Measurements from ENCODE around the gene MFNG. TPM values are rescaled to one million over a fixed set of nuclear protein-coding genes. Genes with fewer than 3 reads are reported as not detected.

Gene MFNG
- total RNA-seq, 1 donor from 2014 or later: 22.3 TPM

DNA sequence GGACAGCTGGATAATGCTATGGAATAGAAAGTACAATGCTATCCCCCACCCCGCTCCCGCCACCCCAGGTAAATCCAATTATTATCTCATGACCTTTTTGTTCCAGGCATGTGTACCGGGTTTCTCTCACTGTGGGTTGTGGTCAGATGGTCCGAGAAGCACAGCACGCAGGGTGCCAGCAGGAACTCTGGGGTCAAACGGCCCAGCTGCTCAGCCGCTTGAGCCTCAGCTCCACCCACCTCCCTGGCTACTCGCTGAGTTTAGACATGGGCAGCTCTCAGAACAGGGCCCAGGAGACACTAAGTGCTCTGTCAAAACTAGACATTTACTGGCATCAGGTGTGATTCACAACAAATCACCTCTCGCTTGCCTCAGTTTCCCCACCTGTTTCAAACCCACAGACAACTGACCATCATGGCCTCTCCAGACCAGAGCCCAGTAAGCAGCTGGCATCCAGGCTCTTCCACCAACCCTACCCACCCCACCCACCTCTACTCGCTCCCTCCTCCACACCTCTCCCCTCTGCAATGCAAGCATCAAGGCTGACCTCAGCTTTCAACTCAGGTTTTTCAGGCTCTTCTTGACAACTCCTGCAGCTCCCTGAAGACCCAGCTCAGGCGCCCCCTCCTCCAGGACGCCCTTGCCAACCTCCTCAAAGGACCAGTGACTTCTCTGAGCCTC lies 13.0 kb upstream of the MFNG start:
- DNase-seq (ENCODE audit: low spot score): no peak
- ATAC-seq: peak; percentile 26
- intact Hi-C loops (cut with DNase I): no loop called here

DNA sequence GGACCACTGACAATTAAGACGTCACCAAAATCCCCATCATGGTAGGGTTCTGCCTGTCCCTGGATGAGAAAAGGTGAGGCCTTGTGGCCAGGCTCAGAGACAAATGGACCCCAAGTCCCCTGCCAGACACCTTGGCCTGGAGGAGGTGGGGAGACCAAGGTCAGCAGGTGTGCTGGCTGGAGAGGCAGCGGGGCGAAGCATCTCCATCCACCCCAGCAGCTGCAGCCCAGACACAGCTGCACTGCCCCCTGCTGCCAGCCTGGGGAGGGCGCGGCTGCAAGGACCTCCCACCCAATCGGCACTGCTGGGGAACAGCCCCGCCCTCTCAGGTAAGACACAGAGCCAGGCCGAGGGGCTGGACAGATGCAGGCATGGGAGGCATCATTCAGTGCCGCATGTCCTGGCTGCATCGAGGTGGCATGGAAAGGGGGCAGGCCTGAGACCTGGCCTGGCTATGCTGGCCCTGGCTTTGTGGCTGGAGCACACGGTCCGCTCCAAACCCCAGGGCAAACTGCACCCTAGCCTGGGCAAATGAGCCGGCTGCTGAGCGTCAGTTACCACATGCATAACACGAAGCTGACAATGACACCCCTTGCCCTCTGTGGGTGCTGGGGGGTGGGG lies 12.2 kb upstream of the MFNG start:
- DNase-seq (ENCODE audit: low spot score): no peak
- ATAC-seq: no peak
- intact Hi-C loops (cut with DNase I): no loop called here

DNA sequence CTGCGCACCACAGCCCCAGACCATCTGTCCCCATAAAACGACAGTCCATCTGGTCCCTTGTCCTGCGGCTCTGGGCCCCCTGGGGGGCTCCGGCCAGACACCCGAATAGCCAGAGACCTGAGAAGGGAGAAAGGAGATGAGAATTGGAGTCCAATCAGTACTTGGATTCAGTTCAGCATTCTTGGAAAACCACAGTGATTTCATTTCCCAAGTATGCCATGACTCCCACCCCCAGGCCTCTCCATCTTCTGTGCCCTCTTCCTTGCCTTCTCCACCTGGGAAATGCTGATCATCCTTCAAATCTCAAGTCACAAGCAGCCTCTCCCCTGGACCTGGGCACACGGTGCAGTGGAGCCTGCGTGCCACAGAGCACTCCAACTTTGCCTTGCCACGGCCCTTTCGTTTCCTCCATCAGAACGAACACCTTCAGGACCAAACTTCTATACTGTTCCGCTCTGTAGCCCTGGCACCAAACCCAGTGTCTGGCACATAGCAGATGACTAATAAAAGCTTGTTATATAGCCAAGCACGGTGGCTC lies 10.9 kb upstream of the MFNG start:
- DNase-seq (ENCODE audit: low spot score) (no peak), ATAC-seq (no peak)
- intact Hi-C loops (cut with DNase I): no loop called here

DNA sequence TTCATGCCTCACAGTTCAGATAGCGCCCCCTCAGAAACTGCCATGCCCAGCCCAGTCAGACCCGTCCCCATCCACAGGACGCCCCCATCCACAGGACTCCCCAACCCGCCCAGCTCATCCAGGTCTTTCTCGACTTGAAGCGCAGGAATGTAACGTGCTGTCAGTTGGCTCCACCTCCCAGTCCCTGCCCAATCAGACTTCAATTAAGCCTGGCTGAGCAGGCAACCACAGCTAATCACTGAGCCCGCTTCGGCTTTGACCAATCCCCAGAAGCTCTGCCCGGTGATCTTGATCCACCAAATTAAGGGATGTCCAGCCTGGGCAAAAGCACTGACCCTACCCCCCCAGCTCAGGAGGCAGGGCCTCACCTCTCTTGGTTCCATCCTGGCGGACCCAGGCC lies 10.5 kb upstream of the MFNG start:
- DNase-seq (ENCODE audit: low spot score) (no peak), ATAC-seq (no peak)
- intact Hi-C loops (cut with DNase I): no loop called here

DNA sequence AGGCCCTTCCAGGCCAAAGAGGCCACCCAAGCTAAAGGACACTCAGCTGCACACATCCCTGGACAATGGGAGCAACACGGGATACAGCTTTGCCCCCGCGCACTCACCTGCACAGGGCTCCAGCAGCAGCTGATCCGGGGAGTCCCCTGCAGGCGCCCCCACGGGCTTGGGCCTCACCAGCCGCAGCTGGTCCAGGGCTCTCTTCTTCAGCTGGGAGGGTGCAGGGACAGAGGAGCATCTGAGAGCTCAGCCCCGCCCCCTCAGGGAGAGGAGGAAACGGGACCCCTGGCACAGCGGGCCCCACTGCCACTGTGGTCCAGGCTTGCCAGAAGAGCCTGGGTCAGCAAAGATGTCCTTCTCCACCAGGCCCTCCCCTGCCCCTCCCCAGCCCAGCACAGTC lies 7.8 kb upstream of the MFNG start:
- DNase-seq (ENCODE audit: low spot score): no peak
- intact Hi-C loops (cut with DNase I): no loop called here

DNA sequence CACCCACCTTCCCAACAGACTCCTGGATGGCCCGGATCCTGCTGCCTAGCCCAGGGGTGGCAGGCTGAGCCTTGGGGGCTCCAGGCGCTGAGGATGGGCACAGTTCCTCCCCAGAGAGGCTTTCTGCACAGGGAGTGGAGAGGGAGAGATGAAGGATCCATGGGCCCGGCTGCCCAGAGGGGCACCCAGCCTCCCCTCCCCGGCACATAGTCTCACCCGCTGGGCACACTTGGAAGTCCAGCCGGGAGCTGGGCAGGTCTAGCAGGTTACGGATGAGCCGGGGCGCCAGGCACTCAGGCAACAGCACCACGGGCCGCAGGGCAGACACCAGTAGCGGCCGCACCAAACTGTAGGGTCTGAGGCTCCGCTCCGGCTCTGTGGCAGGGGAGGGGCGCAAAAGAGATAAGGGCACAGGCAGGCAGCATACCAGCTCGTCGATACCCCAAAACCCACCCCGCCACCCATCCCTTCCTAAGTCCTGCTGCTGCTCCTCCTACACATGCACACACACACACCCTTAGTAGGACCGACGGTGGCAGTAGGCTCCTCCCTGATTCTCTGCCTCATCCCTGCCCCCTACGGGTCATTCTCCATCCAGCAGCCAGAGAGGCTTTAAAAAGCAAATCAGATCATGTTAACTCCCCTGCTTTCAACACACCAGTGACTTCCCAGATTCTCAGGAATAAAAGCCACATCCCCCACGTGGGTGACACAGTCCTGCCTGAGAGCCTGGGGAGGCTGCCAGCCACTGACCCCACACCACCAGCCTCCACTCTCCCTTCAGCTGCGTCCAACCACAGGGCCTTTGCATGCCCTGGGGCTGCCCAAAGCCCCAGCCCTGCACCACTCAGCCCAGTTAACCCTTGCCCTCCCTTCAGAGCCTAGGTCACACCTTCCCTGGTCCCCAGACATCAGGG lies 6.5 kb upstream of the MFNG start:
- DNase-seq (ENCODE audit: low spot score) (no peak), ATAC-seq (no peak)
- intact Hi-C loops (cut with DNase I): no loop called here

More for the DNA sequence above, 7.8 kb upstream of the MFNG start:
- no peak for ATAC-seq

DNA sequence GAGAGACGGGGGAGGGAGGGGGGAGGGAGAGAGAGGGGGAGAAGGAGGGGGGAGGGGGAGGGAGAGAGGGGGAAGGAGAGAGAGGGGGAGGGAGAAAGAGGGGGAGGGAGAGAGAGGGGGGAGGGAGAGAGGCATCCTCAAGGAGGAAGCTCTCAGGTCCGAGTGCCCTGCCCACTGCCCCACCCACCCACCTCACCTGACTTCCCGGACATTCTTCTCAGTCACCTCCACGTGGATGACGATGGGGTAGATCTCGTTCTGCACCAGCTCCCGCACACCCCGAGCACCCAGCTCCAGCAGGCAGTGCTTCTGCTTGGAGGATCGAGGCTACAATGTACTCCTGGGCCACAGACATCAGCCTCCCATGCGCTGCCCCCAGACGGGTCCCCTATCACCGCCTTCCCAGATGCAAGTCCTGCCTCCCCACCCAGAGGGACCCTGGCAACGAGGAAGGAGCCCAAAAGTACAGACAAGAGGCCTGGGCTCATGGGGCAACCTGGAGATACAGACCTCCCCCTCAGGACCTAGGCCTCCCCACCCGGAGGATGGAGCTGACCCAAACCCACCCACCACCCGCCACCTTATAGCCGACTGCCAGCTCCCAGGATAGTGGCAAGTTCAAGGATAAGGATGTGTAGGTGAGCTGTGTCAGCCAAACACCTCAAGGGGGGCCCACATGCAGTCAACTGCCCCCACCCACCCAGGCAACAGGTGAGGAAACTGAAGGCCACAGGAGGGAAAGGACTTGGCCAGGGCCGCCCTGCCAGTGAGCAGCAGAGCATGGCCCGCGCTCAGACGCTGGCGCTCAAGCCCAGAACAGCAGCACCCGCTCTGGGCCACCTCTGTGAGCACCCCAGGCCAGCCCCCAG lies 5.6 kb upstream of the MFNG start:
- ATAC-seq (no peak), DNase-seq (ENCODE audit: low spot score) (no peak)
- intact Hi-C loops (cut with DNase I): no loop called here

DNA sequence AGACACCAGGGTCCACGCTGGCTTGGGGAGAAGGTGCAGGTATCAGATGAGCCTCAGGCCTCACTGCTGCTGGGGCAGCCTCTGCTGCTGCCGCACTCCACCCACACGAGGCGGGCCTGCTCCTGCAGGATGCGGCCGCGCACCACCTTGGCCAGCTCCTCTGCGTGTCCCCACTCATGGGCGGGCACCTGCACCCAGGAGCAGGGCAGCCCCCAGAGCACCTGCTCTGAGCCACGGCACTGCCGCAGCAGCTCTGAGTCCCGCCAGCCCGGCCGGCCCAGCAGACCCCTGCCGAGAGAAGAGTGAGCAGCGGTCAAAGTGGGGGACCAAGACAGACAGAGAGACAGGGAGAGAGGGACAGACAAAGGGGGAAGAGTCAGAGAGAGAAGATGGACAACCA lies 4.9 kb upstream of the MFNG start:
- DNase-seq (ENCODE audit: low spot score): no peak
- intact Hi-C loops (cut with DNase I): no loop called here
- no peak for ATAC-seq

DNA sequence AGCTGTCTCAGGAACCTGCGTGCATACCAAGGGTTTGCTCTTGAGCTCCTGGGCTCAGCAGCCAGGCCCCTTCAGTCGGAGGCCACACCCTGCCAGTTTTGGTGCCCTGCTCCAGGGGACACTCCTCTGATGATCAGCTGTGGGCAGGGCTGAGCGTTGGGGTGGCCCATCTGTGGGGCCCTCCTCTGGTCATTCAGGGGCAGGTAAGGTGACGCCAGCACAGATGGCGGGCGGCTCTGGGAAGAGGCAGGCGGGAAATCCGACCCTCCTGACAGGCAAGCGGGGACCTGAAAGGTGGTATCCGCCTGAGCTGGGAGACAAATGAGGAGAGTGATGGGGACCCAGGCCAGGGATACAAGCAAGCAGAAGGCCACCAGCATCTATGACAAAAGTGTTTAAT lies 3.8 kb upstream of the MFNG start:
- ATAC-seq (no peak), DNase-seq (ENCODE audit: low spot score) (no peak)
- intact Hi-C loops (cut with DNase I): no loop called here

DNA sequence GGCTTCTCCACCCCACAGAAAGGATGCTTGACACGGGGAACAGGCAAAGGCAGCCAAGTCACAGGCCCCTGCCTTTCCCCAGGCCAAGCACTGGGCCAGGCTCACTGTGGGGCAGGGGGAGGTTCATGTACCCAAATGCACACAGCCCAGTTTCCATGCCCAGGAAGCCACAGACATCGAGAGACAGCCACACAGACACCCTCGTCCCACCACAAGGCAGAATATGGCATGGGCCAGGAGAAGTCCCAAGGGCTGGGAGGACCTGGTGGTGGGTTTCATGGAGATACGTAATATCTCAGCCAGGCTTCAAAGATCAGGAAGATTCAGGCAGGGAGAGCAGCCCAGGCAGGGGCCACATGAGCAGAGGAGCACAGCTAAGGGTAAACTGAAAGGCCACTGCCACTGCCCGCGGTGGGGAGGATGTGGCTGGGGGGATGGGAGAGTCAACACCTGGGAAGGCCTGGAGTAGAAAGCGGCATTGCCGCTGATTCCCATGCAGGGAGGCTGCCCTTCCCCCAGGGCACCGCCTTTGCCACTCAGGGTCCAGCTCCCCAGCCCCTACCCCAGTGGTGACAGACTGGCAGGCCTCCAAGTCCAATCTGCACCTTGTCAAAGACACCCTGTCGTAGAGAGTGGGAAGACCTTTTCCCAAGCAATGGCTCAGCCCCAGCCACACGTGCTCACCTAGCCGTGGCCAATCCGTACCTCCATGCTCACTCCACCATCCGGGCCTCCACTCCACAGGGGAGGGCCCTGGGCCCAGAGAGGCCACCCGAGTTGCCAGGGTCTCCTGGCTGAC lies 2.4 kb upstream of the MFNG start:
- ATAC-seq: no peak
- intact Hi-C loops (cut with DNase I): no loop called here
- no peak for DNase-seq (ENCODE audit: low spot score)

DNA sequence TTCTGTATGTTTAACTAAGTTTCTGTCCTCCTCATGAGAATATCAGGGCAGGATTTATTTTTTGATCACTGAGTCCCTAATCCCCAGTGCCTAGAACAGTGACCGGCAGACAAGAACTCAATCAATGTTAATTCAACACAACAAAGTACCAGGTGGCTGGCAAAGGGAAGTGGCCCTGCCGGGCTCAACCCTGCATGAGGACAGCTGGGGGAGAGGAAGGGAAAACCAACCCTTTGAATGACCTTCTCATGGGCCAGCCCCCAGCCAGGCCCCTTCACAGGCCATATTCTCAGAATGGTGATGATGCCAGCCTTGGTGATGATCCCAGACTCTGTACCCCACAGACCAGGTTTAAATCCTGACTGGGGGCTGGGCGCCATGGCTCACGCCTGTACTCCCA lies 1.4 kb upstream of the MFNG start:
- intact Hi-C loops (cut with DNase I): no loop called here
- no peak for ATAC-seq
- no peak for DNase-seq (ENCODE audit: low spot score)

DNA sequence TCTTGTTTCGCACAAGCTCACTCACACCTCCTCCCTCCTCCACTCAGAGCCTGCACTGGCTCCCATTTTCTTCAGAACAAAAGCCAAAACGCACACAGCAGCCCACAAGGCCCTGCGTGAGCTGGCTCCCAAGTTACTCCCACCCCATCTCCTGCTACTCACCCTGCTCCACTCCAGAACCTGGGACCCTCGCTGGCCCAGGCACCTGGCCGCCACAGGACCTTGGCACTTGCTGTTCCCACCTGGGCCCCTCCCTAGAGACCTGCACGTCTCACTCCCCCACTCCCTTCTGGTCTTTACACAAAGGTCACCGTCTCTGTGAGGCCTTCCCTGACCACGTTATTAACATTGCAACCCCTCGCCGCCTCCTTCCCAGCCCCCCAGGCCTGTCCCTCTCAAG lies 945 bp upstream of the MFNG start:
- ATAC-seq (no peak), DNase-seq (ENCODE audit: low spot score) (no peak)
- intact Hi-C loops (cut with DNase I): no loop called here

DNA sequence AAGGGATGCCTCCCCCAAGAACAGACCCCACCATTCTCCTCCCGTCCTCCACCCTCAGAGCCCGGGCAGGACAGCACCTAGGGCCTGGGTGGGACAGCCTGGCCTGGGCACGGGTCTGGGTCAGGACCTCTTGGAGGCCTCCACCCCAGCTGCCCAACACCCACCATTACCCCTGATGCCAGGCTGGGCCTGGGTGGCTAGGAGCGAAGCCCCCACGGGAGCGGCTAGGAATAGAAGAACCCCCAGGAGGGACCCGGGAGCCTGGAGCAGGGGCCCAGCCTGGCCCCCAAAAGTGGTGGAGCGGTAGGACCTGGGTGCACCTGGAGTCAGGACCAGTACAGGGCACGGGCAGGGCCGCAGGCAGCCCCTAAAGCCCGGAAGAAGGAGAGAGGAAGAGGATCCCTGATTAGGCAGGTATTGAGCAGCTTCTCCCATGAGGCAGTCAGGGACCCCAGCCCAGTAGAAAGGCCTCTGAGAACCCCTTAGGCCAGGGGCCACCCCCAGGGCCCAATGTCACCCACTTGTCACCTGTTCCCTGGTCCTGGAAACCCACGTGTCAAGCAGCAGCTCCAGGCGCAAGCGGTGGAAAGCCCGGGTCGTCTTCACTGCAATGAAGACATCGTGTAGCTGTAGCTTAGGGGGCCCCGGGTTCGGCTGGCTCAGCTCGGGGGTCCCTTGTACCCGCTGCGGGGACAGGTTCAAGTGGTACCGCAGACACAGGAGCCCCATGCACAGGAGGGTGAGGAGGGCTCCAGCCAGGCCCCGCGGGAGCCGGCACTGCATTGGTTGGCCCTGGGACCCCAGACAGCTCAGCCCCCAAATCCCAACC lies 575 bp downstream of the MFNG start:
- ATAC-seq (peak; percentile 1), DNase-seq (ENCODE audit: low spot score) (no peak)
- intact Hi-C loops (cut with DNase I): no loop called here

DNA sequence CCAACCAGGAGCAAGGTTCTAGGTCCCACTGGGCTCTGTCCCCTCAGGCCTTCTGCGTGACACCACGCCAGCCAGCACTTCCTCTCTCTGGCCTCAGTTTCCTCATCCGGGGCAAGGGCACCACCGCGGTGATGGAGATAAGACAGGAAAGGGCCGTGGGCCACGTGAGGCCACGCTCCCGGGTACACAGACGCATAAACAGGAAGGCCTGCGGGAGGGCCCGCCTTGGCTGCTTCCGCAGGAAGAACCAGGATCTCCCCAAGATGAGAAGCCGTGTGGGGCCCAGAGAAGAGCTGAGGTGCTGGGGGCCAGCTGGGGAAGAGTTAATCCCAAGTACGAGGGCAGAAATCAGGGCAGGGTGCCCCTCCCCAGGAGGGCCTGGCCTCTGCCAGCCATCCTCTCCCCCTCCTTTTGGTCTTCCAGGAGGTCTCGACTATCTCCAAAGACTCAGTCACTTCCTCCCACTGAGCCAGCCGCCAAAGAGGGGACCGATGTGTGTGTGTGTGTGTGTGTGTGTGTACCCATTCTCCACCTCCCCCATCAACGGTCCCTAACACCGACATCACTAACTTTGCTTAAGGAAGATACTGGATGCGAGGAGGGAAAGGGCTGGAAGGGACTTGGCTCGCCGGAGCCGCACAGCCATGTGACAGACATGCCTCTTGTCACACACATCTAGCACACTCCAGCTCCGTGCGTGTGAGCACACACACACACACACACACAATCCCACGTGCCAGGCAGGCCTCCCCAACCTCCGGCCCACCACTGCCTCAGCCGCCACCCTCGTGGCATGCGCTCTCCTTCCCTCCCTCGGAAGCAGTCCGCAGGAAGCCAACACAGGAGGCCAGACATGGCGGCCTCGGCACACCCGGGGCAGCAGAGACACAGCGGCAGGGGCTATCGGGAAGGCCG lies 1.4 kb downstream of the MFNG start:
- intact Hi-C loops (cut with DNase I): no loop called here
- ATAC-seq (peak; percentile 64), DNase-seq (ENCODE audit: low spot score) (peak; percentile 84)

DNA sequence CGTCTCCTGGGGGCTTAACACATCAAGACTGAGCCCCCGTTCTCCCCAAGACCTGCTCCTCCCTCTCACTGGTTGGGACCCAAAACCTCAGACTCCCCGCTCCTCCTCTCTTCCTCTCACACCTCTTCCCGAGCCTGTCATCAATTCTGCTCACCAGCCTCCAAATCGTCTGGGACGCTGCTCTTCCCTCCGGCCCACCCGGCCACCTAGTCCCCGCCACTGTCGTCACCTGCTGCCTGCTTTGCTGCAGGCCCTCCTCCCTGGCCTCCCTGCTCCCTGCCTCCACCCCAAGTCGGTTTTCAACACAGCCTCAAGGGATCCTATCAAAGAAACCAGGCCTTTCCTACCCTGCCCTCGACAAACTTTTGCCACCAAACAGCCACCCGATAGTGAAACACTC lies 3.1 kb downstream of the MFNG start:
- intact Hi-C loops (cut with DNase I): no loop called here
- ATAC-seq (no peak), DNase-seq (ENCODE audit: low spot score) (no peak)

DNA sequence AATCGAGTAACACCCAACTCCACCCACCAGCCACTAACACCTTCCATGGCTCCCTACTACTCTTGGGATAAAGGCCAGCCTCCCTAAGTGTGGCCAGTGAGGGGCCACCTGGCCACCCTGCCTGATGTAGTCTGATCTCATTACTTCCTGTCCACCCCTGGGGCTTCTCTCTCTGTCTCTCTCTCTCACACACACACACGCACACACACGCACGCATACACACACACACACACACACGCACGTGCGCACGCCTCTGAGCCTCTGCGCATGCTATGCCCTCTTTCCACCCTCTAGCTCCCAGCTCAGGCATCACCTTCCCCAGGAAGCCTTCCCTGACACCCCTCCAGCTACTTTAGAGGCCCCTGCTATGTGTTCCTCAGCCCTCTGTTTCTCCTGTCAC lies 3.9 kb downstream of the MFNG start:
- DNase-seq (ENCODE audit: low spot score) (no peak), ATAC-seq (no peak)
- intact Hi-C loops (cut with DNase I): no loop called here

Measured in sciatic nerve (tissue), 2 donors.